Measurements from ENCODE around the gene CGA. TPM values are rescaled to one million over a fixed set of nuclear protein-coding genes. Genes with fewer than 3 reads are reported as not detected.

CGA gene
- total RNA-seq, 1 donor = not detected

GRCh38 chr6:87101067-87101466 lies 6.2 kb upstream of the CGA start:
- no peak for TF ChIP-seq CTCF (IDR thresholded peaks at IDR 0.05; ENCODE audit: extremely low read depth, low read depth, low read length)
- H2AFZ ChIP-seq (ENCODE audit: low read length) = no peak overlapping the region
- H3K27me3 ChIP-seq (ENCODE audit: insufficient read depth, low read length) = peaks cover 3% of the 10 kb centered on the region
- no peak overlapping the region for H3K4me2 ChIP-seq (ENCODE audit: insufficient read depth, low read length)
- no peaks in the 10 kb centered on the region for H4K20me1 ChIP-seq (ENCODE audit: insufficient read depth, low read length)
- no peak for DNase-seq (ENCODE audit: insufficient read length, low spot score, missing footprints)
- H3K36me3 ChIP-seq (ENCODE audit: insufficient read depth, low read length) = no peaks in the 10 kb centered on the region
- no peaks in the 10 kb centered on the region for H3K4me1 ChIP-seq (ENCODE audit: insufficient read depth, low read length)
- H3K27ac ChIP-seq (ENCODE audit: low read depth, low read length) = no peak overlapping the region
- H3K4me3 ChIP-seq (ENCODE audit: insufficient read depth, low read length) = no peak overlapping the region
- H3K79me2 ChIP-seq (ENCODE audit: insufficient read depth, low read length) = no peaks in the 10 kb centered on the region
- H3K9me3 ChIP-seq (ENCODE audit: low read depth, low read length) = no peaks in the 10 kb centered on the region

GRCh38 chr6:87100216-87100615 lies 5.3 kb upstream of the CGA start:
- Histone ChIP-seq H3K4me2 (ENCODE audit: insufficient read depth, low read length) (no peak overlapping the region), H3K4me3 (ENCODE audit: insufficient read depth, low read length) (no peak overlapping the region), H3K9me3 (ENCODE audit: low read depth, low read length) (no peaks in the 10 kb centered on the region), H3K4me1 (ENCODE audit: insufficient read depth, low read length) (no peaks in the 10 kb centered on the region), H3K36me3 (ENCODE audit: insufficient read depth, low read length) (no peaks in the 10 kb centered on the region), H3K79me2 (ENCODE audit: insufficient read depth, low read length) (no peaks in the 10 kb centered on the region), H2AFZ (ENCODE audit: low read length) (no peak overlapping the region), H3K27ac (ENCODE audit: low read depth, low read length) (no peak overlapping the region), H3K27me3 (ENCODE audit: insufficient read depth, low read length) (peaks cover 4% of the 10 kb centered on the region), H4K20me1 (ENCODE audit: insufficient read depth, low read length) (no peaks in the 10 kb centered on the region)
- TF ChIP-seq CTCF (IDR thresholded peaks at IDR 0.05; ENCODE audit: extremely low read depth, low read depth, low read length) = no peak
- DNase-seq (ENCODE audit: insufficient read length, low spot score, missing footprints) = no peak

GRCh38 chr6:87099472-87099871 lies 4.6 kb upstream of the CGA start:
- no peak overlapping the region for H3K4me3 ChIP-seq (ENCODE audit: insufficient read depth, low read length)
- TF ChIP-seq CTCF (IDR thresholded peaks at IDR 0.05; ENCODE audit: extremely low read depth, low read depth, low read length) = no peak
- H3K27ac ChIP-seq (ENCODE audit: low read depth, low read length) = no peak overlapping the region
- H4K20me1 ChIP-seq (ENCODE audit: insufficient read depth, low read length) = no peaks in the 10 kb centered on the region
- H3K27me3 ChIP-seq (ENCODE audit: insufficient read depth, low read length) = peaks cover 8% of the 10 kb centered on the region
- H3K9me3 ChIP-seq (ENCODE audit: low read depth, low read length) = no peaks in the 10 kb centered on the region
- no peak overlapping the region for H2AFZ ChIP-seq (ENCODE audit: low read length)
- H3K79me2 ChIP-seq (ENCODE audit: insufficient read depth, low read length) = no peaks in the 10 kb centered on the region
- no peaks in the 10 kb centered on the region for H3K36me3 ChIP-seq (ENCODE audit: insufficient read depth, low read length)
- no peaks in the 10 kb centered on the region for H3K4me1 ChIP-seq (ENCODE audit: insufficient read depth, low read length)
- DNase-seq (ENCODE audit: insufficient read length, low spot score, missing footprints) = no peak
- no peak overlapping the region for H3K4me2 ChIP-seq (ENCODE audit: insufficient read depth, low read length)

GRCh38 chr6:87094576-87094975 lies 330 bp downstream of the CGA start:
- Histone ChIP-seq H4K20me1 (ENCODE audit: insufficient read depth, low read length) (no peaks in the 10 kb centered on the region), H2AFZ (ENCODE audit: low read length) (no peak overlapping the region), H3K27me3 (ENCODE audit: insufficient read depth, low read length) (peaks cover 8% of the 10 kb centered on the region), H3K4me3 (ENCODE audit: insufficient read depth, low read length) (no peak overlapping the region), H3K27ac (ENCODE audit: low read depth, low read length) (no peak overlapping the region), H3K9me3 (ENCODE audit: low read depth, low read length) (no peaks in the 10 kb centered on the region), H3K79me2 (ENCODE audit: insufficient read depth, low read length) (no peaks in the 10 kb centered on the region), H3K36me3 (ENCODE audit: insufficient read depth, low read length) (no peaks in the 10 kb centered on the region), H3K4me1 (ENCODE audit: insufficient read depth, low read length) (peaks cover 5% of the 10 kb centered on the region), H3K4me2 (ENCODE audit: insufficient read depth, low read length) (no peak overlapping the region)
- DNase-seq (ENCODE audit: insufficient read length, low spot score, missing footprints) = no peak
- TF ChIP-seq CTCF (IDR thresholded peaks at IDR 0.05; ENCODE audit: extremely low read depth, low read depth, low read length) = no peak
